Measurements from ENCODE around the gene DHRSX. TPM values are rescaled to one million over a fixed set of nuclear protein-coding genes. Genes with fewer than 3 reads are reported as not detected.
A peak's percentile ranks its signal among the peaks of the same experiment; 100 is the strongest.
"Not testable (repeated sequence)": the region's sequence is repeated elsewhere in the genome, so short reads cannot be mapped to it uniquely, and the experiment has no call there.

Gene DHRSX
- total RNA-seq, 1 experiment from 2014 or later: 21.5 TPM

- Mint-ChIP-seq H3K9me3 (ENCODE audit: low read depth, unreplicated experiment) (no peaks in the 10 kb centered on the region), H3K27ac (ENCODE audit: unreplicated experiment) (no peak overlapping the region)
Observed at GRCh38 chrX:2478546-2479419, 22.0 kb downstream of the DHRSX start.

GRCh38 chrX:2477313-2477712 lies 23.5 kb downstream of the DHRSX start:
- Mint-ChIP-seq H3K4me1 (ENCODE audit: low read depth, unreplicated experiment) (peaks cover 39% of the 10 kb centered on the region), H3K27ac (ENCODE audit: unreplicated experiment) (peak overlapping the region; percentile 60), H3K4me3 (ENCODE audit: low read depth, unreplicated experiment) (peak overlapping the region; percentile 39)
- BruUV-seq (replicated peaks); intact Hi-C loops (cut with micrococcal nuclease; ENCODE audit: unreplicated experiment); H3K27me3 Mint-ChIP-seq (ENCODE audit: unreplicated experiment); H3K9me3 Mint-ChIP-seq (ENCODE audit: low read depth, unreplicated experiment); CTCF ChIA-PET; H3K36me3 Mint-ChIP-seq (ENCODE audit: insufficient read depth, unreplicated experiment): not testable (repeated sequence)
- peak; percentile 14 for DNase-seq

More at GRCh38 chrX:2478546-2479419, 22.0 kb downstream of the DHRSX start:
- DNase-seq: no peak
- Mint-ChIP-seq H3K36me3 (ENCODE audit: insufficient read depth, unreplicated experiment) (no peaks in the 10 kb centered on the region), H3K4me1 (ENCODE audit: low read depth, unreplicated experiment) (peaks cover 27% of the 10 kb centered on the region), H3K4me3 (ENCODE audit: low read depth, unreplicated experiment) (no peak overlapping the region), H3K27me3 (ENCODE audit: unreplicated experiment) (no peaks in the 10 kb centered on the region)
- intact Hi-C loops (cut with micrococcal nuclease; ENCODE audit: unreplicated experiment): no loop called here
- CTCF ChIA-PET: no interaction called here
- BruUV-seq (replicated peaks): no TSS peak
- TF ChIP-seq, protein P1, sequence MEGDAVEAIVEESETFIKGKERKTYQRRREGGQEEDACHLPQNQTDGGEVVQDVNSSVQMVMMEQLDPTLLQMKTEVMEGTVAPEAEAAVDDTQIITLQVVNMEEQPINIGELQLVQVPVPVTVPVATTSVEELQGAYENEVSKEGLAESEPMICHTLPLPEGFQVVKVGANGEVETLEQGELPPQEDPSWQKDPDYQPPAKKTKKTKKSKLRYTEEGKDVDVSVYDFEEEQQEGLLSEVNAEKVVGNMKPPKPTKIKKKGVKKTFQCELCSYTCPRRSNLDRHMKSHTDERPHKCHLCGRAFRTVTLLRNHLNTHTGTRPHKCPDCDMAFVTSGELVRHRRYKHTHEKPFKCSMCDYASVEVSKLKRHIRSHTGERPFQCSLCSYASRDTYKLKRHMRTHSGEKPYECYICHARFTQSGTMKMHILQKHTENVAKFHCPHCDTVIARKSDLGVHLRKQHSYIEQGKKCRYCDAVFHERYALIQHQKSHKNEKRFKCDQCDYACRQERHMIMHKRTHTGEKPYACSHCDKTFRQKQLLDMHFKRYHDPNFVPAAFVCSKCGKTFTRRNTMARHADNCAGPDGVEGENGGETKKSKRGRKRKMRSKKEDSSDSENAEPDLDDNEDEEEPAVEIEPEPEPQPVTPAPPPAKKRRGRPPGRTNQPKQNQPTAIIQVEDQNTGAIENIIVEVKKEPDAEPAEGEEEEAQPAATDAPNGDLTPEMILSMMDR (IDR thresholded peaks at IDR 0.05; ENCODE audit: unreplicated experiment): no peak

GRCh38 chrX:2474963-2475726 lies 25.6 kb downstream of the DHRSX start:
- H3K4me3 Mint-ChIP-seq (ENCODE audit: low read depth, unreplicated experiment): no peak overlapping the region
- H3K36me3 Mint-ChIP-seq (ENCODE audit: insufficient read depth, unreplicated experiment): peaks cover 6% of the 10 kb centered on the region
- intact Hi-C loops (cut with micrococcal nuclease; ENCODE audit: unreplicated experiment): no loop called here
- no peak overlapping the region for H3K27ac Mint-ChIP-seq (ENCODE audit: unreplicated experiment)
- H3K9me3 Mint-ChIP-seq (ENCODE audit: low read depth, unreplicated experiment): no peaks in the 10 kb centered on the region
- no peaks in the 10 kb centered on the region for H3K27me3 Mint-ChIP-seq (ENCODE audit: unreplicated experiment)
- H3K4me1 Mint-ChIP-seq (ENCODE audit: low read depth, unreplicated experiment): peaks cover 39% of the 10 kb centered on the region
- DNase-seq: no peak
- CTCF ChIA-PET: no interaction called here
- no TSS peak for BruUV-seq (replicated peaks)
- TF ChIP-seq, protein P1 (IDR thresholded peaks at IDR 0.05; ENCODE audit: unreplicated experiment): no peak

- Mint-ChIP-seq H3K4me1 (ENCODE audit: low read depth, unreplicated experiment) (peaks cover 39% of the 10 kb centered on the region), H3K9me3 (ENCODE audit: low read depth, unreplicated experiment) (no peaks in the 10 kb centered on the region), H3K27ac (ENCODE audit: unreplicated experiment) (no peak overlapping the region), H3K27me3 (ENCODE audit: unreplicated experiment) (no peaks in the 10 kb centered on the region), H3K36me3 (ENCODE audit: insufficient read depth, unreplicated experiment) (peaks cover 6% of the 10 kb centered on the region), H3K4me3 (ENCODE audit: low read depth, unreplicated experiment) (no peak overlapping the region)
- TF ChIP-seq, protein P1 (IDR thresholded peaks at IDR 0.05; ENCODE audit: unreplicated experiment): no peak
- CTCF ChIA-PET: no interaction called here
- no peak for DNase-seq
- intact Hi-C loops (cut with micrococcal nuclease; ENCODE audit: unreplicated experiment): no loop called here
- BruUV-seq (replicated peaks): no TSS peak
Observed at GRCh38 chrX:2474280-2474962, 26.4 kb downstream of the DHRSX start.

DNA sequence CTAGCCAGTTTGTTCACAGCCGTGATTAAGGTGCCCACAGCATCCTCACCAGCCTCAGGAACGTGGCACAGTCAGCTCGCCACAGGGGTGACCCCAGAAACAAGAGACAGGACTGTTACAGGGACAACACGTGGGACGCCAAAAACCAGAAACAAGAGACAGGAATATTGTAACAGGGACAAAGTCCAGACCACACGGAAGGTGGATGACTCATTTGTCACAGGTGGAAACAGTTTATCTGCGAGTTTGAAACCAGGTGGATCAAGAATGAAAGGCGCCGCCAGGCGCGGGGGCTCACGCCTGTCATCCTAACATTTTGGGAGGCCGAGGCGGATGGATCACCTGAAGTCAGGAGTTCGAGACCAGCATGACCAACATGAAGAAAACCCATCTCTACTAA lies 27.7 kb downstream of the DHRSX start:
- intact Hi-C loops (cut with micrococcal nuclease; ENCODE audit: unreplicated experiment); CTCF ChIA-PET; H3K36me3 Mint-ChIP-seq (ENCODE audit: insufficient read depth, unreplicated experiment); H3K9me3 Mint-ChIP-seq (ENCODE audit: low read depth, unreplicated experiment); BruUV-seq (replicated peaks); H3K27me3 Mint-ChIP-seq (ENCODE audit: unreplicated experiment): not testable (repeated sequence)
- H3K27ac Mint-ChIP-seq (ENCODE audit: unreplicated experiment): peak overlapping the region; percentile 84
- peak overlapping the region; percentile 30 for H3K4me3 Mint-ChIP-seq (ENCODE audit: low read depth, unreplicated experiment)
- peak; percentile 52 for DNase-seq
- peaks cover 36% of the 10 kb centered on the region for H3K4me1 Mint-ChIP-seq (ENCODE audit: low read depth, unreplicated experiment)
